Parathyroid adenoma (tissue), 2 donors: Measurements from ENCODE around the gene LY86.

Source experiments
- H2AFZ ChIP-seq: fragments of 300-600 bp; sonication (generic); one replicate; pipeline ENCODE4 v1.7.0; 2017; ENCODE audit warnings: antibody characterized with exemption, mild to moderate bottlenecking
- H3K27ac ChIP-seq: fragments of 300-600 bp; sonication (generic); one replicate; pipeline ENCODE4 v1.7.0; 2017
- H3K27me3 ChIP-seq: fragments of 300-600 bp; sonication (generic); one replicate; pipeline ENCODE4 v1.7.0; 2017; ENCODE audit warnings: low read length; ENCODE audit not compliant: control insufficient read depth, insufficient read depth
- H3K36me3 ChIP-seq: fragments of 300-600 bp; sonication (generic); one replicate; pipeline ENCODE4 v1.7.0; 2017; ENCODE audit warnings: low read length; ENCODE audit not compliant: control insufficient read depth, insufficient read depth
- H3K4me1 ChIP-seq: fragments of 300-600 bp; sonication (generic); one replicate; pipeline ENCODE4 v1.7.0; 2017; ENCODE audit warnings: control low read depth
- H3K4me2 ChIP-seq: fragments of 300-600 bp; sonication (generic); one replicate; pipeline ENCODE4 v1.7.0; 2017; ENCODE audit warnings: low read length
- H3K4me3 ChIP-seq: fragments of 300-600 bp; sonication (generic); one replicate; pipeline ENCODE4 v1.7.0; 2017; ENCODE audit warnings: low read depth, low read length
- H3K79me2 ChIP-seq: fragments of 300-600 bp; sonication (generic); one replicate; pipeline ENCODE4 v1.7.0; 2017; ENCODE audit warnings: control low read depth
- H3K9ac ChIP-seq: fragments of 300-600 bp; sonication (generic); one replicate; pipeline ENCODE4 v1.7.0; 2017; ENCODE audit warnings: mild to moderate bottlenecking
- H3K9me3 ChIP-seq: fragments of 300-600 bp; sonication (generic); one replicate; pipeline ENCODE4 v1.7.0; 2017; ENCODE audit warnings: low read length; ENCODE audit not compliant: control insufficient read depth
- TF ChIP-seq, protein P1 (sequence below): fragments of 300-600 bp; sonication (generic); IDR thresholded peaks from one replicate; pipeline ENCODE4 v1.7.0; 2017; ENCODE audit warnings: antibody characterized with exemption, mild to moderate bottlenecking
- donor health status: primary hyperparathyroidism.

The LY86 gene

DNA sequence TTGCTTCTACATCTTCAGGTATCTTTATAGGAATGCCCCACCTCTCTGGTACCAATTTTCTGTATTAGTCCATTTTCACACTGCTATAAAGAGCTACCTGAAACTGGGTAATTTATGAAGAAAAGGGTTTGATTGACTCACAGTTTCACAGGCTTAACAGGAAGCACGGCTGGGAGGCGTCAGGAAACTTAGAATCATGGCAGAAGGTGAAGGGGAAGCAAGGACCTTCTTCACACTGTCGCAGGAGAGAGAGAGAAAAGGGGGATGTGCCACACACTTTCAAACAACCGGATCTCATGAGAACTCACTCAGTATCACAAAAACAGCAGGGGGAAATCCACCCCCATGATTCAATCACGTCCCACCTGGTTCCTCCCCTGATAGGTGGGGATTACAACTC lies 24.4 kb upstream of the LY86 start:
- Histone ChIP-seq H3K36me3 (no peaks in the 10 kb centered on the region), H2AFZ (no peak overlapping the region), H3K9ac (no peak overlapping the region), H3K9me3 (no peaks in the 10 kb centered on the region), H3K4me3 (no peak overlapping the region), H3K4me1 (no peaks in the 10 kb centered on the region), H3K79me2 (no peaks in the 10 kb centered on the region), H3K4me2 (no peak overlapping the region), H3K27ac (no peak overlapping the region), H3K27me3 (no peaks in the 10 kb centered on the region)
- TF ChIP-seq, protein P1, sequence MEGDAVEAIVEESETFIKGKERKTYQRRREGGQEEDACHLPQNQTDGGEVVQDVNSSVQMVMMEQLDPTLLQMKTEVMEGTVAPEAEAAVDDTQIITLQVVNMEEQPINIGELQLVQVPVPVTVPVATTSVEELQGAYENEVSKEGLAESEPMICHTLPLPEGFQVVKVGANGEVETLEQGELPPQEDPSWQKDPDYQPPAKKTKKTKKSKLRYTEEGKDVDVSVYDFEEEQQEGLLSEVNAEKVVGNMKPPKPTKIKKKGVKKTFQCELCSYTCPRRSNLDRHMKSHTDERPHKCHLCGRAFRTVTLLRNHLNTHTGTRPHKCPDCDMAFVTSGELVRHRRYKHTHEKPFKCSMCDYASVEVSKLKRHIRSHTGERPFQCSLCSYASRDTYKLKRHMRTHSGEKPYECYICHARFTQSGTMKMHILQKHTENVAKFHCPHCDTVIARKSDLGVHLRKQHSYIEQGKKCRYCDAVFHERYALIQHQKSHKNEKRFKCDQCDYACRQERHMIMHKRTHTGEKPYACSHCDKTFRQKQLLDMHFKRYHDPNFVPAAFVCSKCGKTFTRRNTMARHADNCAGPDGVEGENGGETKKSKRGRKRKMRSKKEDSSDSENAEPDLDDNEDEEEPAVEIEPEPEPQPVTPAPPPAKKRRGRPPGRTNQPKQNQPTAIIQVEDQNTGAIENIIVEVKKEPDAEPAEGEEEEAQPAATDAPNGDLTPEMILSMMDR, result no peak

DNA sequence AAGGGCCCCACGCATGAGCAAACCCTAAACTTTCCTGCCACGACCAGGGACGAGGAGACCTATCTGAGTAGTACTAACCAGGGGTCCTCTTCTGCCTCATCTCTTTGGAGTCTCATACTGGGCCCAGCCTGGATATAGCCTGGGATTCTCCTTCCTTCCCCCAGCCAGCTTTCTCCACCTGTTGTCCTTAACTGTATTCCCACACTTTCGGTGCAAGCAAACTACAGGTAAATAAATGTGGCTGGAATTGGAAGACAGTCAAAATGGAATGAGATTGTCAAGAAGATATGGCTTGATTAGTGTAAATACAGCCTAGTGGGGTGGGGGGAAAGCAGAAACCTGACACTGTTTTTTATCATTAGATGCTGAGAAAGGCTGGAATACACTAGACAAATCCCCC lies 23.5 kb upstream of the LY86 start:
- Histone ChIP-seq H3K27ac (no peak overlapping the region), H3K9me3 (no peaks in the 10 kb centered on the region), H2AFZ (no peak overlapping the region), H3K4me1 (no peaks in the 10 kb centered on the region), H3K36me3 (no peaks in the 10 kb centered on the region), H3K4me3 (no peak overlapping the region), H3K27me3 (no peaks in the 10 kb centered on the region), H3K79me2 (no peaks in the 10 kb centered on the region), H3K4me2 (no peak overlapping the region), H3K9ac (no peak overlapping the region)
- TF ChIP-seq, protein P1, result no peak

- H3K36me3 ChIP-seq, result no peaks in the 10 kb centered on the region
- H3K79me2 ChIP-seq, result no peaks in the 10 kb centered on the region
- H3K9ac ChIP-seq, result no peak overlapping the region
- H3K4me3 ChIP-seq, result no peak overlapping the region
- no peaks in the 10 kb centered on the region for H3K4me1 ChIP-seq
- TF ChIP-seq, protein P1, result no peak
- H3K27me3 ChIP-seq, result no peaks in the 10 kb centered on the region
- no peaks in the 10 kb centered on the region for H3K9me3 ChIP-seq
- no peak overlapping the region for H3K4me2 ChIP-seq
- no peak overlapping the region for H3K27ac ChIP-seq
- no peak overlapping the region for H2AFZ ChIP-seq
Observed at GRCh38 chr6:6565488-6565887, 23.0 kb upstream of the LY86 start.

DNA sequence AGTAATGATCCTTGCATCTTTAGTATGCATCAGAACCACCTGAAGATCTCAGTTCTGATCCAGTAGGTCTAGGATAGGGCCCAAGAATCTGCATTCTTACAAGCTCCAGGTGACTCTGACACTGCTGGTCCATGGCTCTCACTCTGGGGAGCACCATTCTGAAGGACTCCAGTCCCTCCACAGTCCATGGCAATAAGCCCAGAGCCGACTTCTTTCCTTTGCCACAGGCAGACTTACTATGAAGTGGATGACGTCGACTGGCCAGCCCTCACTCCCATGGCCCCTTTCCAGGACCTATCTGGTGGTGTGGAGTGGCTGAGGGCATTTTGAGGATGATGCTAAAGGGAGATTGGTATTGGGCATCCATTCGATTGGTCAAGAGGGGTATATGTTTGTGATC lies 21.8 kb upstream of the LY86 start:
- Histone ChIP-seq H3K4me2 (no peak overlapping the region), H3K4me1 (no peaks in the 10 kb centered on the region), H3K27ac (no peak overlapping the region), H3K27me3 (no peaks in the 10 kb centered on the region), H3K9me3 (no peaks in the 10 kb centered on the region), H2AFZ (no peak overlapping the region), H3K9ac (no peak overlapping the region), H3K79me2 (no peaks in the 10 kb centered on the region), H3K4me3 (no peak overlapping the region), H3K36me3 (no peaks in the 10 kb centered on the region)
- TF ChIP-seq, protein P1, result no peak

- Histone ChIP-seq H3K36me3 (no peaks in the 10 kb centered on the region), H3K4me3 (no peak overlapping the region), H3K4me2 (no peak overlapping the region), H3K27ac (no peak overlapping the region), H3K27me3 (no peaks in the 10 kb centered on the region), H3K9ac (no peak overlapping the region), H3K79me2 (no peaks in the 10 kb centered on the region), H2AFZ (no peak overlapping the region), H3K9me3 (no peaks in the 10 kb centered on the region), H3K4me1 (no peaks in the 10 kb centered on the region)
- TF ChIP-seq, protein P1, result no peak
Observed at GRCh38 chr6:6569096-6569810, 19.3 kb upstream of the LY86 start.
